Sciatic nerve (tissue), 2 donors: ENCODE results near the gene CENPH. TPM values are rescaled to one million over a fixed set of nuclear protein-coding genes. Genes with fewer than 3 reads are reported as not detected.
"Not testable (repeated sequence)": the region's sequence is repeated elsewhere in the genome, so short reads cannot be mapped to it uniquely, and the experiment has no call there.

Source experiments
- ATAC-seq: fragments of 200-7000 bp; cut with Tn5 transposase; one replicate; pipeline ENCODE4 v1.9.1; 2020; ENCODE audit warnings: mild to moderate bottlenecking, moderate library complexity
- DNase-seq: peaks from one replicate; pipeline ENCODE4 v3.0.0-alpha.2; 2020; ENCODE audit warnings: low spot score
- intact Hi-C: fragments of 100-400 bp; cut with DNase I; formaldehyde crosslinking; loops from one replicate; pipeline ENCODE4 v1.14.2; 2022
- total RNA-seq: library from RNA; stranded (reverse); fragmentation: NEBNext Ultra II Directional; extraction: Animal tissue kit (Norgen Biotek cat#: 25700); gene quantifications from one replicate; pipeline ENCODE4 v1.2.1, GENCODE V29; 2021
- donor health status: DM: no; HTN: no; CAD: no.
- donor health status: DM: no; HTN: no; CAD: no.

CENPH gene, protein sequence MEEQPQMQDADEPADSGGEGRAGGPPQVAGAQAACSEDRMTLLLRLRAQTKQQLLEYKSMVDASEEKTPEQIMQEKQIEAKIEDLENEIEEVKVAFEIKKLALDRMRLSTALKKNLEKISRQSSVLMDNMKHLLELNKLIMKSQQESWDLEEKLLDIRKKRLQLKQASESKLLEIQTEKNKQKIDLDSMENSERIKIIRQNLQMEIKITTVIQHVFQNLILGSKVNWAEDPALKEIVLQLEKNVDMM
- 2.5 TPM for total RNA-seq

DNA sequence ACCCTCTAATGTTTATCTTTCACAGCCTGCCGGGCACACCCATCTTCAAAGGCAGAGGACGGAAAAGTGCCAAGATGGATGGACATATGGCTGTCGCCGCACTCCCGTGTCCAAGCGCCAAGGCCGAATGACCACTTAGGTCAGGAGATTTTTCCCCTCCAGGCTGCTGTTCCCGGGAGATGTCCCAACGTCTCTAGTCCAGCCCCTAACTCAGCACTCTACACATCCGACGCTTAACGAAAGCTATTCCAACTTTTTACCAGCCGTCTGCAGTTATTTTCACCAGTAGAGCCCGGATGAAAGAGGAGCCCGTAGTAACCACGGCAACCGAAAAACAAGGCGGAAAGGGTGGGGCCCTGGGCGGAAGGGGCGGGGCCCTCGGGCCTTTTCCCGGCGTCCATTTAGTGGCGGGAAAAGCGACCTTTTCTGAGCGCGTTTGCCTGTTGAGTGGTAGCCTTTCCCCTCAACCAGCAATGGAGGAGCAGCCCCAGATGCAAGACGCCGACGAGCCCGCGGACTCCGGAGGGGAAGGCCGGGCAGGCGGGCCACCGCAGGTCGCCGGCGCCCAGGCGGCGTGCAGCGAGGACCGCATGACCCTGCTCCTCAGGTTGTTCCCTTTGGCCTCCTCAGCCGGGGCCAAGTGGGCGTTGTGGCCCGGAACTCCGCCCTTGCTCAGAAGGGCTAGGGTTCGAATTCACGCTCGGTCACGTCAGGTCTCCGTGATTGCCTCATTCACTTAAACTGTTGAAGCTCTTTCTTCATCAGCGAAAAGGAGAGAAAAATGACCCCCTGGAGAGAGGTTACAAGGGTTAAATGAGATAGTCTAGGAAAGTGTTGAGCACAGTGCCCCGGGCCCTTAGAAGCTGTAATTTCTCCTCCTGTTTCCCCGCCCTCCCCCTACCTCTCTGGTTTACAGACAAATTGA lies at the start of gene CENPH:
CENPH (plus strand) TSS at position 422 of the 925 bp plus-strand sequence; CDS start at position 474, 52 bp downstream.
- intact Hi-C loops: no loop called here
- ATAC-seq (peak; percentile 99), DNase-seq (peak; percentile 92)

DNA sequence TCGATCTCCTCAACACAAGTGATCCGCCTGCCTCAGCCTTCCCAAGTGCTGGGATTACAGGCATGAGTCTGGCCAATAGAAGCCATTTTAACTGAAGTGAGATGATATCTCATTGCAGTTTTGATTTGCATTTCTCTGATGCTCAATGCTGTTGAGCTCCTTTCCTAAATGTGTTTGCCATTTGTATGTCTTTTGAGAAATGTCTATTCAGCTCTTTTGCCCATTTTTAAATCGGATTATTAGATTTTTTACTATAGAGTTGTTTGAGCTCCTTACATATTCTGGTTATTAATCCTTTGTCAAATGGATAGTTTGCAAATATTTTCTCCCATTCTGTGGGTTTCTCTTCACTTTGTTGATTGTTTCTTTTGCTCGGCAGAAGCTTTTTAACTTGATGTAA lies 49.1 kb upstream of the CENPH start:
- DNase-seq, ATAC-seq: not testable (repeated sequence)

DNA sequence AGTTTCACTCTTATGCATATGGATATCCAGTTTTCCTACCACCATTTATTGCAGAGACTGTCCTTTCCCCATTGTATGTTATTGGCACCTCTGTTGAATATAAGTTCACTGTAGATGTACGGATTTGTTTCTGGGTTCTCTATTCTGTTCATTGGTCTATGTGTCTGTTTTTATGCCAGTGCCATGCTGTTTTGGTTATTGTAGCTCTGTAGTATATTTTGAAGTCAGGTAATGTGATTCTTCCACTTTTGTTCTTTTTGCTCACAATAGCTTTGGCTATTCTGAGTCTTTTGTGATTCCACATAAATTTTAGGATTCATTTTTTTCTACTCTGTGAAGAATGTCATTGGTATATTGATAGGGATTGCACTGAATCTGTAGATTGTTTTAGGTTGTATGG lies 48.6 kb upstream of the CENPH start:
- ATAC-seq: no peak

More for the DNA sequence above, 49.1 kb upstream of the CENPH start:
- intact Hi-C loops: not testable (repeated sequence)

DNA sequence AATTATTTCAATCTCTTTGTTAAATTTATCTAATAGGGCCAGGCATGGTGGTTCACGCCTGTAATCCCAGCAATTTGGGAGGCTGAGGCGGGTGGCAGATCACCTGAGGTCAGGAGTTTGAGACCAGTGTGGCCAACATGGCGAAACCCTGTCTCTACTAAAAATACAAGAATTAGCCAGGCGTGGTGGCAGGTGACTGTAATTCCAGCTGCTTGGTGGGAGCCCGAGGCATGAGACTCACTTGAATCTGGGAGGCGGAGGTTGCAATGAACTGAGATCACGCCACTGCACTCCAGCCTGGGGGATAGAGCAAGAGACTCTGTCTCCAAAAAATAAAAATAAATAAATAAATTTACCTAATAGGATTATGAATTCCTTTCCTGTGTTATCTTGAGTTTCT lies 40.8 kb upstream of the CENPH start:
- intact Hi-C loops, ATAC-seq, DNase-seq: not testable (repeated sequence)

More for the DNA sequence above, 48.6 kb upstream of the CENPH start:
- intact Hi-C loops: no loop called here
- no peak for DNase-seq

DNA sequence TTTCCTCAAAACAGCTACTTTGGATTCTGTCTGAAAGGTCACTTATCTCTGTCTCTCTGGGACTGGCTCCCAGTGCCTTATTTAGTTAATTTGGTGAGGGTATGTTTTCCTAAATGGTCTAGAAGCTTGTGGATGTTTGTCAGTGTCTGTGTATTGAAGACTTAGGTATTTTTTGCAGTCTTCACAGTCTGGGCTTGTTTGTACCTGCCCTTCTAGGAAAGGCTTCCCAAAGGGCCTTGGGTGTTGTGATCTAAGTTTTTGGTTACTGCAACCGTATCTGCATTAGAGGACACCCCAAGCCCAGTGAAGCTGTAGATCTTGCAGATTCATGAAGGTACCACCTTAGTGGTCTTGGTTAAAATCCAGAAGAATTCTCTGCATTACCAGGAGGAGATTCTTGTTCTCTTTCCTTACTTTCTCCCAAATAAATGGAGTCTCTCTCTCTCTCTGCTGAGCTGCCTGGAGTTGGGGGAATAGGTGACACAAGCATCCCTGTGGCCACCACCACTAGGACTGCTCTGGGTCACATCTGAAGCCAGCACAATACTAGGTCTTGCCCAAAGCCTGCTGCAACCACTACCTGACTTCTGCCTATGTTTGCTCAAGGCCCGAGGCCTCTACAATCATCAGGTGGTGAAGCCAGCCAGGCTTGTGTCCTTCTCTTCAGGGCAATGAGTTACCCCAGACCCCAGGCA lies 40.3 kb upstream of the CENPH start:
- intact Hi-C loops: no loop called here
- ATAC-seq (no peak), DNase-seq (no peak)

DNA sequence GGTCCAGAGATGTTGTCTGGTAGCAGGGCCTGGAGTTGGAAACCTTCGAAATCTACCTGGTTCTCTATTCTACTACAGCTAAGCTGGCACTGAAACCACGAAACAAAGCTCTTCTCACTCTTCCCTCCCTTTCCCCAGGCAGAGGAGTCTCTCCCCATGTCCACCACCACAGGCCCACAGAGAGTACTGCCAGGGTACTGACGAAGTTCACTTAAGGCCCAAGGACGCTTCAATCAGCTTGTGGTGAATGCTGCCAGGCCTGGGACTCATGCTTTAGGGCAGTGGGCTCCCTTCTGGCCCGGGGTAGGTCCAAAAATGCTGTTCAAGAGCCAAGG lies 39.7 kb upstream of the CENPH start:
- no peak for DNase-seq
- ATAC-seq: no peak
- intact Hi-C loops: no loop called here

DNA sequence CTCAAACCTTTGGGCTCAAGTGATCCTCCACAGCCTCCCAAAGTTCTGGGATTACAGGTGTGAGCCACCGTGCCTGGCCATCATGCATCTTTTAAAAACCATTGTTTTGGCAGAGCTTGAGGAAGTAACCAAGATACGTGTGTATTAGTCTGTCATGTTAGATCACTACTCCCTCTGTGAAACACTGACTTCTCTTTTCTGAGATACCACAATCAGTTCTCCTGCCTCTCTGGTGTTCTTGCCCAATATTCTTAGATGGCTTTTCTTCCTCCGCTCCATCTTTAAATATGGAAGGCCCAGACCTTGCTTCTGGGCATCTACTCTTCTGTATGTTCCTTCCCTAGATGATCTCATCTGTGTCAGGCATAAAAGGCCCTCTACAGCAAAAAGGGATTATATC lies 36.7 kb upstream of the CENPH start:
- no peak for ATAC-seq
- intact Hi-C loops: no loop called here
- DNase-seq: no peak

DNA sequence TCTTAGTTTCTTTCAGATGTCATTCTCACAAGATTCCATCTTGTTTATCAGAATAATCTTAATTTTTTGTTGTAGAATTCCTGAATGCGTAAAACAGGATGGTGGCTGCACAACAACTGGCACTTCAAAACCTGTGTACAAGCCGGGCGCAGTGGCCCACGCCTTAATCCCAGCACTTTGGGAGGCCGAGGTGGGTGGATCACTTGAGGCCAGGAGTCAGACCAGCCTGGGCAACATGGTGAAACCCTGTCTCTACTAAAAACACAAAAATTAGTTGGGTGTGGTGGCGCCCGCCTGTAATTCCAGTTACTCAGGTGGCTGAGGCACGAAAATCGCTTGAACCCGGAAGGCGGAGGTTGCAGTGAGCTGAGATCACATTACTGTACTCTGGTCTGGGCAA lies 32.9 kb upstream of the CENPH start:
- intact Hi-C loops: no loop called here
- DNase-seq (no peak), ATAC-seq (no peak)

DNA sequence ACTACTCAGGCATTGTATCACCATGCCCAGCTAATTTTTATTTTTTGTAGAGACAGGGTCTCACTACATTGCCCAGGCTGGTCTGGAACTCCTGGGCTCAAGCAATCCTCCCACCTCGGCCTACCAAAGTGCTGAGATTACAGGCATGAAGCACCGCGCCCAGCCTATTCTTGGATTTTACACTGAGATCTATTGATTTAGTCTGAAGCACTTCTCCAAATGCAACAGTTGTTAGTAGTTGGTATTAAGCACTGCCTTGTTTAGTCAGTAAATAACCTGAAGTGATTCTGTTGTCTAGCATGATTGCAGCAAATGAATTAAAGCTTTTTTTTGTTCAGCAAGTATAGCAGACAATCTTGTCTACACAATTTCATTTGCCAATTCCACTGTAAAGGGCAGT lies 31.3 kb upstream of the CENPH start:
- intact Hi-C loops: no loop called here
- DNase-seq (no peak), ATAC-seq (no peak)

DNA sequence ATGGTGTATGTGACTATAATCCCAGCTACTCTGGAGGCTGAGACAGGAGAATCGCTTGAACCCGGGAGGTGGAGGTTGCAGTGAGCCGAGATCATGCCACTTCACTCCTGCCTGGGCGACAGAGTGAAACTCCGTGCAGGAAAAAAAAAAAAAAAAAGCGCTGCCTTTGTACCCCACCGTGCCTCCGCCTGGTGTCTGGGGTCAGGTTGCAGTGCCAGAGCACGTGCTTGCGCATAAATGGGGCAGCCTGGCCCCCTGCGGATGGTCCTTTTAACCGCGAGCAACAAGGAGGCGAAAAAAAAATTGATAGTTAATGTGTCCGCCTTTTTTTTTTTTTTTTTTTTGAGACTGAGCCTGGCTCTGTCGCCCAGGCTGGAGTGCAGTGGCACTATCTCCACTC lies 28.7 kb upstream of the CENPH start:
- ATAC-seq: no peak
- no peak for DNase-seq
- intact Hi-C loops: no loop called here

DNA sequence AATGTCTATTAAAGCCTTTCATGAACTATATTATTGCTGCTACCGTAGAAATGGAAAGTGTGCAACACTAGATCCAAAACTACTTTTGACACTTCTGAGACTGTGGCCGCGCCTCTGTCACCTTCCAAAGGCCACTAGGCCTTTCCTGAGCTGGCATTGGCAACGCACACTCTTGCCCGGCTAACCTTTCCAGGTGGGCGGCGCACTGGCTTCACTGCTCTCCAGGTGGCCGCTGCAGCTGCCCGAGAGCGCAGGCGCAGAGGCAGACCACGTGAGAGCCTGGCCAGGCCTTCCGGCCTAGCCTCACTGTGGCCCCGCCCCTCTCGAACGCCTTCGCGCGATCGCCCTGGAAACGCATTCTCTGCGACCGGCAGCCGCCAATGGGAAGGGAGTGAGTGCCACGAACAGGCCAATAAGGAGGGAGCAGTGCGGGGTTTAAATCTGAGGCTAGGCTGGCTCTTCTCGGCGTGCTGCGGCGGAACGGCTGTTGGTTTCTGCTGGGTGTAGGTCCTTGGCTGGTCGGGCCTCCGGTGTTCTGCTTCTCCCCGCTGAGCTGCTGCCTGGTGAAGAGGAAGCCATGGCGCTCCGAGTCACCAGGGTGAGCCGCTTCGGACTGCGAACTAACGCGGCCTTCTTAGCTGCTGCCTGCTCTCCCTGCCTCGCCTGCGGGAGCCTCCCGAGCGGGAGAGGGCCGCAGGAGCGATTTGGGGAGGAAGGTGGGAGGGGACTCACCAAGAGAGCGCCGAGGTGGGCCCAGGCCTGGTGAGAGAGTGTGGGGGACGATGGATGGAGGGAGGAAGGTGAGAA lies 22.5 kb upstream of the CENPH start, which contains the start of gene CCNB1:
CCNB1 (plus strand) TSS at position 465 of the 807 bp plus-strand sequence; CDS start at position 578, 113 bp downstream.
- intact Hi-C loops: loop anchor here (1.0 kb wide), 1 partner anchor 21 kb away; no protein-coding TSS in a partner anchor
- DNase-seq (peak; percentile 99), ATAC-seq (peak; percentile 100)

DNA sequence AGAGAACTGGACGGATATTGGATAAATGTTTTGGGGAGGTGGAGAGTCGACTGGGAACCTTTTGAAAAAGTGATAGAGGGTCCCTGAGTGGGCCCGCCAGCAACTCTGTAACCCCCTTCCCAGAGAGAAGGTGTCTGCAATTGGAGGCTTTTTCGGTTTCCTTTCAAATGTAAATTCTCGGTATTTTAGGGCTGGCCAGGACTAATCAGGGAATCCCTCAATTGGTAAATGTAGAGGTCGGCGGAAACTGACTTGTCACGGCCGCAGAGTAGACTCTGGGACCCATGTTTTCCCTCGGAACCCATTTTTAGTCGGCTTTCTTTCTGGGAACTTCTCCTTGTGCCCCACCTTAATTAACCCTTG lies 21.9 kb upstream of the CENPH start:
- DNase-seq: no peak
- no peak for ATAC-seq
- intact Hi-C loops: no loop called here

DNA sequence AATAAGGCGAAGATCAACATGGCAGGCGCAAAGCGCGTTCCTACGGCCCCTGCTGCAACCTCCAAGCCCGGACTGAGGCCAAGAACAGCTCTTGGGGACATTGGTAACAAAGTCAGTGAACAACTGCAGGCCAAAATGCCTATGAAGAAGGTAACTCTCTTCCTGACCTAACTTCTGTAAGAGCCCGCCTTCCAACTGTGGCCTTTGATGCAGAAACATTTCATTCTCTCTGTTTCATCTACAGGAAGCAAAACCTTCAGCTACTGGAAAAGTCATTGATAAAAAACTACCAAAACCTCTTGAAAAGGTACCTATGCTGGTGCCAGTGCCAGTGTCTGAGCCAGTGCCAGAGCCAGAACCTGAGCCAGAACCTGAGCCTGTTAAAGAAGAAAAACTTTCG lies 21.5 kb upstream of the CENPH start:
- intact Hi-C loops: no loop called here
- DNase-seq (no peak), ATAC-seq (no peak)

DNA sequence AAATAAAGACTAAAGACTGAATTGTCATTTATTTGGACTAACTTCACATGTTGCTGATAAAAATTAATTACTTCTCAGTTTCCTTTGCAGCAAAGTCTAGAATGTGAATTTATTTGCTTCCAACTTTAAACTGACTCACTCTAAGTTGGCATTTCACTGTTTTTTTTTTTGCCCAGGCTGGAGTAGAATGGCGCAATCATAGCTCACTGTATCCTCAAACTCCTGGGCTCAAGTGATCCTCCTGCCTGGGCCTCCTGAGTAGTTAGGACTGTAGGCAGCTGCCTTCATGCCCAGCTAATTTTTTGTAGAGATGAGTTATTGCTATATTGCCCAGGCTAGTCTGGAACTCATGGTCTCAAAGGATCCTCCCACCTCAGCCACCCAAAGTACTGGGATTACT lies 18.9 kb upstream of the CENPH start:
- DNase-seq (no peak), ATAC-seq (no peak)
- intact Hi-C loops: no loop called here

DNA sequence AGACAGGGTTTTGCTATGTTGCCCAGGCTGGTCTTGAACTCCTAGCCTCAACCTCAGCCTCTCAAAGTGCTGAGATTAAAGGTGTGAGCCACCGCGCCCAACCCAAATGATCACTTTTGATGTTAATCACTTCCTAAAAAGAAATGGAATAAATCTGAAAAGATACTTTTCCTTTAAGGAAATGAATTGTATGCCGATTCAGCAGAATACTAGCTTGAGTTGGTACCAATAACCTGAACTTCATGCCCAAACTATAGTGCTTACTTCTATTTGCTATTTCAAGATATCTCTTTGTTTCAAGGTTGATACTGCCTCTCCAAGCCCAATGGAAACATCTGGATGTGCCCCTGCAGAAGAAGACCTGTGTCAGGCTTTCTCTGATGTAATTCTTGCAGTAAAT lies 18.4 kb upstream of the CENPH start:
- ATAC-seq (no peak), DNase-seq (no peak)
- intact Hi-C loops: no loop called here

DNA sequence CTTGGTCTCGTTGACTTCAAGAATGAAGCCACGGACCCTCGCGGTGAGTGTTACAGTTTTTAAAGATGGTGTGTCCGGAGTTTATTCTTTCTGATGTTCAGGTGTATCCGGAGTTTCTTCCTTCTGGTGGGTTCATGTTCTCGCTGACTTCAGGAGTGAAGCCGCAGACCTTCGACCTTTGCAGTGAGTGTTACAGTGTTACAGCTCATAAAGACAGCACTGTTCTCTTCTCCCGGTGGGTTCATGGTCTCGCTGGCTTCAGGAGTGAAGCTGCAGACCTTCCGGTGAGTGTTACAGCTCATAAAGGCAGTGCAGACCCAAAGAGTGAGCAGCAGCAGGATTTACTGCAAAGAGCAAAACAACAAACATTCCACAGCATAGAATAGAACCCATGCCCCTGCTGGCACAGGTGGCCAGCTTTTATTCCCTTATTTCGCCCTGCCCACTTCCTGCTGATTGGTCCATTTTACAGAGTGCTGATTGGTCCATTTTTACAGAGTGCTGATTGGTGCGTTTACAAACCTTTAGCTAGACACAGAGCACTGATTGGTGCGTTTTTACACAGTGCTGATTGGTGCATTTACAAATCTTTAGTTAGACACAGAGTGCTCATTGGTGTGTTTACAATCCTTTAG lies 7.6 kb upstream of the CENPH start:
- ATAC-seq, intact Hi-C loops, DNase-seq: not testable (repeated sequence)

DNA sequence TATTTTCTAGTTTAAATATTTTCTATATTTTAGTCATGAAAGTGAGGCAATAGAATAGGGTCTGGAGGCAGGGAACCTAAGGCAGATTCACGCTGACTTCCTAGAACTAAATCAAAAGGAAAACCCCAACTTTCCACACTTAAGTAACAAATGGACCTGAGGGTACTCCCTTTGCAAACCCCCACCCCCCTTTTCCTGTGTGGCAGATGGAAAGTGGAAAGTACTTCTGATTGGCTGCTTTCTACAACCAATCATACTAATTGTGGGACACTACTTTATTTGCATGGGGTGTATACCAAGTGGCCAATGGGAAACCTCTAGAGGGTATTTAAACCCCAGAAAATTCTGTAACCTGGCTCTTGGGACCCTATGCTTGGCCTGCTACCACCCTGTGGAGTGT lies 4.8 kb upstream of the CENPH start:
- no peak for DNase-seq
- ATAC-seq: no peak
- intact Hi-C loops: no loop called here

DNA sequence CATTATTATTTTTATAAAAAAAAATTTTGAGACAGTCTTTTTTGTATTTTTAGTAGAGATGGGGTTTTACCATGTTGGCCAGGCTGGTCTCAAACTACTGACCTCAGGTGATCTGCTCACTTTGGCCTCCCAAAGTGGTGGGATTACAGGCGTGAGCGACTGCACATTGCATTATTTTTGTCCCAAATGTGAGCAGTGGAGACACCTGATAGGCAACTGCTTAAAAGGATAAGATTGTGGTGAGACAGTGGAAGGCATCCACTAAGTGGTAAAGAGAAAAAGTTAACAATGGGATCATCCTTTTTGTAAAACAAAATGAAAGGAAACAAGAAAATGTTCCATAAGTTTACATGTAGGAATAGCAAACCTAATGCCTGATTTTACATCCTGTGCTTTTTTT lies 2.0 kb upstream of the CENPH start:
- ATAC-seq (no peak), DNase-seq (no peak)
- intact Hi-C loops: no loop called here

DNA sequence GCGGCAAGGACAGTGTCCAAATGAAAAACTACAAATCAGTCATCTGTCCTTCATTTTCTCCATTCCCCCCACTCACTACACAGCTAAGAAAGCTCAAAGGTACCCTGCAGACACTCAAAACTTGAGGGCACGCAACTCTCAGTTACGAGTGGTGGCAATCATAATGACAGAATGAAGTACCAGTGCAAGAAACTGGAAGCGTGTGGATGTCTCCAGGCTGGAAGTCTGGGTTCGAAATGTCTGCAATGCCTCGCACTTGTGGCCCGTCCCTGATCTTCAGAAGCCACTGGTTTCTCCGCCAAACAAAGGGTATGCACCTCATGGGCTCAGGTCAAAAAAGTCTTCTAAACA lies 597 bp upstream of the CENPH start:
- ATAC-seq: no peak
- no peak for DNase-seq
- intact Hi-C loops: loop anchor here (1.0 kb wide), 1 partner anchor 22 kb away; no protein-coding TSS in a partner anchor
